Measurements from ENCODE around the gene PLCH1. TPM values are rescaled to one million over a fixed set of nuclear protein-coding genes. Genes with fewer than 3 reads are reported as not detected.

The PLCH1 gene
- total and polyA plus RNA-seq, 4 donors: 0.03 to 1.0 (median 0.22) TPM

- TF ChIP-seq ZBTB33 (IDR thresholded peaks at IDR 0.05) (no peak), NR2F2 (IDR thresholded peaks at IDR 0.05) (no peak), MAX (IDR thresholded peaks at IDR 0.05) (no peak), RAD21 (IDR thresholded peaks at IDR 0.05) (no peak), ATF3 (IDR thresholded peaks at IDR 0.05) (no peak)
Measured at GRCh38 chr3:155491696-155492095, 253.2 kb downstream of the PLCH1 start (continued).

- no peaks in the 10 kb centered on the region for H3K9me3 ChIP-seq (ENCODE audit: control insufficient read depth in 4 of 4, low read length in 3 of 4)
- 87% methylated on average over 5 of the region's 5 CpGs for WGBS
- H3K27me3 ChIP-seq (ENCODE audit: control insufficient read depth in 4 of 4, insufficient read depth in 4 of 4, low read length in 3 of 4): no peaks in the 10 kb centered on the region
- no peak for TF ChIP-seq GABPA (IDR thresholded peaks at IDR 0.05 in 1 of 2, conservative IDR thresholded peaks at IDR 0.05 in 1 of 2)
- no peak for TF ChIP-seq FOXA2 (IDR thresholded peaks at IDR 0.05)
- TF ChIP-seq RXRA (IDR thresholded peaks at IDR 0.05): no peak
- TF ChIP-seq ZBTB33 (IDR thresholded peaks at IDR 0.05): no peak
- no peak for TF ChIP-seq HNF4G (IDR thresholded peaks at IDR 0.05)
- no peaks in the 10 kb centered on the region for H3K4me1 ChIP-seq (ENCODE audit: control insufficient read depth in 4 of 4, insufficient read depth in 4 of 4, low read length in 3 of 4)
- no peak overlapping the region for H3K4me3 ChIP-seq (ENCODE audit: low read depth in 1 of 3, low read length in 3 of 3)
- no peak overlapping the region for H3K9ac ChIP-seq (ENCODE audit: low read depth in 1 of 2, low read length in 2 of 2)
- no peak overlapping the region for H3K27ac ChIP-seq (ENCODE audit: low read depth in 1 of 2, low read length in 2 of 2)
- no peaks in the 10 kb centered on the region for H3K36me3 ChIP-seq (ENCODE audit: control insufficient read depth in 4 of 4, insufficient read depth in 3 of 4, low read depth in 1 of 4, low read length in 3 of 4)
- DNase-seq (ENCODE audit: low spot score): no peak
Measured at GRCh38 chr3:155488671-155489070, 256.2 kb downstream of the PLCH1 start.

- H3K9me3 ChIP-seq (ENCODE audit: control insufficient read depth in 4 of 4, low read length in 3 of 4): no peaks in the 10 kb centered on the region
- no peak overlapping the region for H3K4me3 ChIP-seq (ENCODE audit: low read depth in 1 of 3, low read length in 3 of 3)
- DNase-seq (ENCODE audit: low spot score): no peak
- H3K4me1 ChIP-seq (ENCODE audit: control insufficient read depth in 4 of 4, insufficient read depth in 4 of 4, low read length in 3 of 4): no peaks in the 10 kb centered on the region
- H3K36me3 ChIP-seq (ENCODE audit: control insufficient read depth in 4 of 4, insufficient read depth in 3 of 4, low read depth in 1 of 4, low read length in 3 of 4): no peaks in the 10 kb centered on the region
- H3K27me3 ChIP-seq (ENCODE audit: control insufficient read depth in 4 of 4, insufficient read depth in 4 of 4, low read length in 3 of 4): no peaks in the 10 kb centered on the region
- no peak overlapping the region for H3K9ac ChIP-seq (ENCODE audit: low read depth in 1 of 2, low read length in 2 of 2)
- 94% methylated on average over 1 of the region's 1 CpG for WGBS
- no peak for TF ChIP-seq NR2F2 (IDR thresholded peaks at IDR 0.05)
- TF ChIP-seq FOXA2 (IDR thresholded peaks at IDR 0.05): no peak
- TF ChIP-seq SP1 (IDR thresholded peaks at IDR 0.05): no peak
- TF ChIP-seq YY1 (IDR thresholded peaks at IDR 0.05): no peak
- TF ChIP-seq TAF1 (conservative IDR thresholded peaks at IDR 0.05): no peak
- no peak for TF ChIP-seq ZBTB33 (IDR thresholded peaks at IDR 0.05)
- no peak for TF ChIP-seq REST (IDR thresholded peaks at IDR 0.05)
- TF ChIP-seq JUND (IDR thresholded peaks at IDR 0.05): no peak
- no peak for TF ChIP-seq EGR1 (IDR thresholded peaks at IDR 0.05; ENCODE audit: low read depth in 2 of 2)
- TF ChIP-seq GABPA (IDR thresholded peaks at IDR 0.05 in 1 of 2, conservative IDR thresholded peaks at IDR 0.05 in 1 of 2): no peak
- no peak for TF ChIP-seq RAD21 (IDR thresholded peaks at IDR 0.05)
- TF ChIP-seq MAX (IDR thresholded peaks at IDR 0.05): no peak
- TF ChIP-seq RXRA (IDR thresholded peaks at IDR 0.05): no peak
- H3K27ac ChIP-seq (ENCODE audit: low read depth in 1 of 2, low read length in 2 of 2): no peak overlapping the region
Measured at GRCh38 chr3:155485897-155486296, 259.0 kb downstream of the PLCH1 start.
